ENCODE data around the gene SLC35B2. TPM values are rescaled to one million over a fixed set of nuclear protein-coding genes. Genes with fewer than 3 reads are reported as not detected.
A peak's percentile ranks its signal among the peaks of the same experiment; 100 is the strongest.

The SLC35B2 gene
- total and polyA plus RNA-seq, 4 donors = 18.9 to 27.0 (median 21.1) TPM

DNA sequence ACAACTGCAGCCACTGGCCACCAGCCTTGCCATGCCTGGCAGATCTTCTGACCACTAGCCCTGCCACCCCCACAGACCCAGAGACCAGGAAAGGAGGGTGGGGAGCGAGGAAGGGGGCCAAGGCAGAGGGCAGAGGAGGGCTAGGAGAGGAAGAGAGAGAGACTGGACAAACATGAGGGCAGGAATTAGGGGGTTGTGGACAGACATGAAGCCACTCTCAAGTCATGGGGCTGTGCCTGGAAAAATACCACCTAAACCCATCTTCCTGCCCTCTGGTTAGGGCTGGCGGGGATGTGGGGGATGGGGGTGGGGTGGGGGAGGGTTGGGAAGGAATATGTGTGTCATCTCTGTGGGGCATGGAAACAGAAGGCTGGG is 35.4 kb downstream of the SLC35B2 start:
- DNase-seq (ENCODE audit: low spot score) = no peak
- WGBS = 45% methylated on average over 2 of the region's 2 CpGs
- H3K4me1 ChIP-seq (ENCODE audit: control insufficient read depth in 4 of 4, insufficient read depth in 4 of 4, low read length in 3 of 4) = peaks cover 50 to 90% (median 72%) of the 10 kb centered on the region in 4 donors
- H3K9me3 ChIP-seq (ENCODE audit: control insufficient read depth in 4 of 4, low read length in 3 of 4) = no peaks in the 10 kb centered on the region
- no peak overlapping the region for H3K4me3 ChIP-seq (ENCODE audit: low read depth in 1 of 3, low read length in 3 of 3)
- H3K36me3 ChIP-seq (ENCODE audit: control insufficient read depth in 4 of 4, insufficient read depth in 3 of 4, low read depth in 1 of 4, low read length in 3 of 4) = no peaks in the 10 kb centered on the region
- TF ChIP-seq RAD21 (IDR thresholded peaks at IDR 0.05) (no peak), FOXA1 (IDR thresholded peaks at IDR 0.05) (no peak), TAF1 (conservative IDR thresholded peaks at IDR 0.05) (no peak), HNF4G (IDR thresholded peaks at IDR 0.05) (no peak), HNF4A (conservative IDR thresholded peaks at IDR 0.05) (no peak), SP1 (IDR thresholded peaks at IDR 0.05) (no peak), EGR1 (IDR thresholded peaks at IDR 0.05; ENCODE audit: low read depth in 2 of 2) (no peak), YY1 (IDR thresholded peaks at IDR 0.05) (no peak), RXRA (IDR thresholded peaks at IDR 0.05) (no peak), JUND (IDR thresholded peaks at IDR 0.05) (no peak), NR2F2 (IDR thresholded peaks at IDR 0.05) (no peak), FOXA2 (IDR thresholded peaks at IDR 0.05) (no peak), GABPA (IDR thresholded peaks at IDR 0.05 in 1 of 2, conservative IDR thresholded peaks at IDR 0.05 in 1 of 2) (no peak)
- TF ChIP-seq, protein P1, sequence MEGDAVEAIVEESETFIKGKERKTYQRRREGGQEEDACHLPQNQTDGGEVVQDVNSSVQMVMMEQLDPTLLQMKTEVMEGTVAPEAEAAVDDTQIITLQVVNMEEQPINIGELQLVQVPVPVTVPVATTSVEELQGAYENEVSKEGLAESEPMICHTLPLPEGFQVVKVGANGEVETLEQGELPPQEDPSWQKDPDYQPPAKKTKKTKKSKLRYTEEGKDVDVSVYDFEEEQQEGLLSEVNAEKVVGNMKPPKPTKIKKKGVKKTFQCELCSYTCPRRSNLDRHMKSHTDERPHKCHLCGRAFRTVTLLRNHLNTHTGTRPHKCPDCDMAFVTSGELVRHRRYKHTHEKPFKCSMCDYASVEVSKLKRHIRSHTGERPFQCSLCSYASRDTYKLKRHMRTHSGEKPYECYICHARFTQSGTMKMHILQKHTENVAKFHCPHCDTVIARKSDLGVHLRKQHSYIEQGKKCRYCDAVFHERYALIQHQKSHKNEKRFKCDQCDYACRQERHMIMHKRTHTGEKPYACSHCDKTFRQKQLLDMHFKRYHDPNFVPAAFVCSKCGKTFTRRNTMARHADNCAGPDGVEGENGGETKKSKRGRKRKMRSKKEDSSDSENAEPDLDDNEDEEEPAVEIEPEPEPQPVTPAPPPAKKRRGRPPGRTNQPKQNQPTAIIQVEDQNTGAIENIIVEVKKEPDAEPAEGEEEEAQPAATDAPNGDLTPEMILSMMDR (IDR thresholded peaks at IDR 0.05; ENCODE audit: low read depth, low read length, missing input control) = no peak
- TF ChIP-seq, protein P2, sequence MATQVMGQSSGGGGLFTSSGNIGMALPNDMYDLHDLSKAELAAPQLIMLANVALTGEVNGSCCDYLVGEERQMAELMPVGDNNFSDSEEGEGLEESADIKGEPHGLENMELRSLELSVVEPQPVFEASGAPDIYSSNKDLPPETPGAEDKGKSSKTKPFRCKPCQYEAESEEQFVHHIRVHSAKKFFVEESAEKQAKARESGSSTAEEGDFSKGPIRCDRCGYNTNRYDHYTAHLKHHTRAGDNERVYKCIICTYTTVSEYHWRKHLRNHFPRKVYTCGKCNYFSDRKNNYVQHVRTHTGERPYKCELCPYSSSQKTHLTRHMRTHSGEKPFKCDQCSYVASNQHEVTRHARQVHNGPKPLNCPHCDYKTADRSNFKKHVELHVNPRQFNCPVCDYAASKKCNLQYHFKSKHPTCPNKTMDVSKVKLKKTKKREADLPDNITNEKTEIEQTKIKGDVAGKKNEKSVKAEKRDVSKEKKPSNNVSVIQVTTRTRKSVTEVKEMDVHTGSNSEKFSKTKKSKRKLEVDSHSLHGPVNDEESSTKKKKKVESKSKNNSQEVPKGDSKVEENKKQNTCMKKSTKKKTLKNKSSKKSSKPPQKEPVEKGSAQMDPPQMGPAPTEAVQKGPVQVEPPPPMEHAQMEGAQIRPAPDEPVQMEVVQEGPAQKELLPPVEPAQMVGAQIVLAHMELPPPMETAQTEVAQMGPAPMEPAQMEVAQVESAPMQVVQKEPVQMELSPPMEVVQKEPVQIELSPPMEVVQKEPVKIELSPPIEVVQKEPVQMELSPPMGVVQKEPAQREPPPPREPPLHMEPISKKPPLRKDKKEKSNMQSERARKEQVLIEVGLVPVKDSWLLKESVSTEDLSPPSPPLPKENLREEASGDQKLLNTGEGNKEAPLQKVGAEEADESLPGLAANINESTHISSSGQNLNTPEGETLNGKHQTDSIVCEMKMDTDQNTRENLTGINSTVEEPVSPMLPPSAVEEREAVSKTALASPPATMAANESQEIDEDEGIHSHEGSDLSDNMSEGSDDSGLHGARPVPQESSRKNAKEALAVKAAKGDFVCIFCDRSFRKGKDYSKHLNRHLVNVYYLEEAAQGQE (IDR thresholded peaks at IDR 0.05) = no peak
- TF ChIP-seq, protein P3, sequence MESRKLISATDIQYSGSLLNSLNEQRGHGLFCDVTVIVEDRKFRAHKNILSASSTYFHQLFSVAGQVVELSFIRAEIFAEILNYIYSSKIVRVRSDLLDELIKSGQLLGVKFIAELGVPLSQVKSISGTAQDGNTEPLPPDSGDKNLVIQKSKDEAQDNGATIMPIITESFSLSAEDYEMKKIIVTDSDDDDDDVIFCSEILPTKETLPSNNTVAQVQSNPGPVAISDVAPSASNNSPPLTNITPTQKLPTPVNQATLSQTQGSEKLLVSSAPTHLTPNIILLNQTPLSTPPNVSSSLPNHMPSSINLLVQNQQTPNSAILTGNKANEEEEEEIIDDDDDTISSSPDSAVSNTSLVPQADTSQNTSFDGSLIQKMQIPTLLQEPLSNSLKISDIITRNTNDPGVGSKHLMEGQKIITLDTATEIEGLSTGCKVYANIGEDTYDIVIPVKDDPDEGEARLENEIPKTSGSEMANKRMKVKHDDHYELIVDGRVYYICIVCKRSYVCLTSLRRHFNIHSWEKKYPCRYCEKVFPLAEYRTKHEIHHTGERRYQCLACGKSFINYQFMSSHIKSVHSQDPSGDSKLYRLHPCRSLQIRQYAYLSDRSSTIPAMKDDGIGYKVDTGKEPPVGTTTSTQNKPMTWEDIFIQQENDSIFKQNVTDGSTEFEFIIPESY (IDR thresholded peaks at IDR 0.05) = no peak
- TF ChIP-seq, protein P4, sequence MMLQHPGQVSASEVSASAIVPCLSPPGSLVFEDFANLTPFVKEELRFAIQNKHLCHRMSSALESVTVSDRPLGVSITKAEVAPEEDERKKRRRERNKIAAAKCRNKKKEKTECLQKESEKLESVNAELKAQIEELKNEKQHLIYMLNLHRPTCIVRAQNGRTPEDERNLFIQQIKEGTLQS (IDR thresholded peaks at IDR 0.05) = no peak
- TF ChIP-seq, protein P5, sequence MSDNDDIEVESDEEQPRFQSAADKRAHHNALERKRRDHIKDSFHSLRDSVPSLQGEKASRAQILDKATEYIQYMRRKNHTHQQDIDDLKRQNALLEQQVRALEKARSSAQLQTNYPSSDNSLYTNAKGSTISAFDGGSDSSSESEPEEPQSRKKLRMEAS (IDR thresholded peaks at IDR 0.05) = no peak
- peak overlapping the region; percentile 89 to 95 for H3K27ac ChIP-seq (ENCODE audit: low read depth in 1 of 2, low read length in 2 of 2)
- peak overlapping the region; percentile 26 to 42 for H3K9ac ChIP-seq (ENCODE audit: low read depth in 1 of 2, low read length in 2 of 2)
- no peaks in the 10 kb centered on the region for H3K27me3 ChIP-seq (ENCODE audit: control insufficient read depth in 4 of 4, insufficient read depth in 4 of 4, low read length in 3 of 4)
